ENCODE data around the gene DLD.

- TF ChIP-seq CTCF (IDR thresholded peaks at IDR 0.05) (no peak), POLR2A (IDR thresholded peaks at IDR 0.05) (no peak)
Observed at GRCh38 chr7:107937531-107937930, 46.5 kb downstream of the DLD start.
